Left kidney (tissue), 2 donors: ENCODE measurements around the gene RANBP10. TPM values are rescaled to one million over a fixed set of nuclear protein-coding genes. Genes with fewer than 3 reads are reported as not detected.
"Not testable (repeated sequence)": the region's sequence is repeated elsewhere in the genome, so short reads cannot be mapped to it uniquely, and the experiment has no call there.

ENCODE experiments used
- DNase-seq: peaks from one replicate; pipeline ENCODE4 v3.0.0-alpha.2; 2013
- polyA plus RNA-seq: library from polyadenylated mRNA; unstranded; fragments of 120-200 nt; gene quantifications from one replicate; pipeline ENCODE4 v1.2.1, GENCODE V29; 2013; ENCODE audit not compliant: insufficient read length

RANBP10 gene
- polyA plus RNA-seq, 1 donor = 29.3 TPM

GRCh38 chr16:67779256-67780014, 26.9 kb downstream of the RANBP10 start:
- no peak for DNase-seq

GRCh38 chr16:67775273-67775672, 31.1 kb downstream of the RANBP10 start:
- DNase-seq = no peak

GRCh38 chr16:67774457-67774853, 31.9 kb downstream of the RANBP10 start:
- DNase-seq = no peak

GRCh38 chr16:67773569-67774456, 32.5 kb downstream of the RANBP10 start:
- DNase-seq = no peak

GRCh38 chr16:67773099-67773498, 33.3 kb downstream of the RANBP10 start:
- no peak for DNase-seq

GRCh38 chr16:67770346-67770991, 35.9 kb downstream of the RANBP10 start:
- DNase-seq = no peak

- DNase-seq = no peak
Measured at GRCh38 chr16:67767953-67768352, 38.4 kb downstream of the RANBP10 start.

- peak; percentile 67 for DNase-seq
Measured at GRCh38 chr16:67766291-67766690, 40.1 kb downstream of the RANBP10 start.

GRCh38 chr16:67764158-67764667, 42.1 kb downstream of the RANBP10 start:
- no peak for DNase-seq

GRCh38 chr16:67763066-67763465, 43.3 kb downstream of the RANBP10 start:
- no peak for DNase-seq

GRCh38 chr16:67762385-67762784, 44.0 kb downstream of the RANBP10 start:
- DNase-seq = no peak

GRCh38 chr16:67761924-67762323, 44.4 kb downstream of the RANBP10 start:
- no peak for DNase-seq

GRCh38 chr16:67760956-67761230, 45.5 kb downstream of the RANBP10 start:
- DNase-seq = no peak

GRCh38 chr16:67760206-67760955, 46.0 kb downstream of the RANBP10 start:
- DNase-seq = no peak

GRCh38 chr16:67758966-67759365, 47.4 kb downstream of the RANBP10 start:
- no peak for DNase-seq

GRCh38 chr16:67758006-67758405, 48.4 kb downstream of the RANBP10 start:
- no peak for DNase-seq

- DNase-seq = no peak
Measured at GRCh38 chr16:67752641-67753040, 53.7 kb downstream of the RANBP10 start.

- DNase-seq = not testable (repeated sequence)
Measured at GRCh38 chr16:67751331-67751730, 55.0 kb downstream of the RANBP10 start.

- no peak for DNase-seq
Measured at GRCh38 chr16:67750466-67750865, 55.9 kb downstream of the RANBP10 start.

- no peak for DNase-seq
Measured at GRCh38 chr16:67749436-67750078, 56.8 kb downstream of the RANBP10 start.

GRCh38 chr16:67748834-67749233, 57.5 kb downstream of the RANBP10 start:
- no peak for DNase-seq

- DNase-seq = no peak
Measured at GRCh38 chr16:67746846-67747245, 59.5 kb downstream of the RANBP10 start.
